B cell (primary cell): ENCODE results near the gene CENPP. TPM values are rescaled to one million over a fixed set of nuclear protein-coding genes. Genes with fewer than 3 reads are reported as not detected.

Experiments
- ATAC-seq: fragments of 200-7000 bp; cut with Tn5 transposase; one replicate; pipeline ENCODE4 v1.10.0; 2021; ENCODE audit warnings: low read depth, mild to moderate bottlenecking, moderate number of reproducible peaks, moderate library complexity
- CTCF ChIA-PET: fragments of 350-600 bp; sonication (Branson Sonifier 250); formaldehyde crosslinking; loops from one replicate; lab custom pipeline; 2021; ENCODE audit warnings: antibody characterized with exemption, inconsistent platforms; lab: Charles Lee
- POLR2A ChIA-PET: fragments of 350-600 bp; sonication (Branson Sonifier 250); formaldehyde crosslinking; loops from one replicate; lab custom pipeline; 2021; ENCODE audit warnings: antibody characterized with exemption; lab: Charles Lee
- DNase-seq: peaks from one replicate; pipeline ENCODE4 v3.0.0; 2013
- H2AFZ ChIP-seq: 2 replicates; pipeline ENCODE4 v1.6.1; 2012; ENCODE audit warnings: mild to moderate bottlenecking, low read depth, low read length; ENCODE audit not compliant: insufficient read depth, poor library complexity, severe bottlenecking
- H3K27ac ChIP-seq, 2 donors: 1 replicate in 1 of 2; 2 replicates in 1 of 2; pipeline ENCODE4 v1.5.1; 2012 to 2013; ENCODE audit warnings: low read length in 2 of 2, mild to moderate bottlenecking in 2 of 2, moderate library complexity in 1 of 2
- H3K27me3 ChIP-seq, 4 experiments: fragments of 200-600 bp in 1 of 4; sonication (generic) in 1 of 4; replicated peaks in 1 of 4; 1 replicate in 2 of 4; 2 replicates in 2 of 4; pipeline versions ENCODE4 v1.6.1 to v1.7.0; 2013 to 2016; ENCODE audit warnings: low read length in 3 of 4, mild to moderate bottlenecking in 2 of 4, mixed read lengths in 1 of 4, moderate library complexity in 1 of 4; ENCODE audit not compliant: insufficient read depth in 4 of 4, control insufficient read depth in 3 of 4; ENCODE audit errors: control extremely low read depth in 1 of 4
- H3K36me3 ChIP-seq, 2 experiments: replicated peaks in 1 of 2; 1 replicate in 1 of 2; 2 replicates in 1 of 2; pipeline versions ENCODE4 v1.6.1 to v1.7.1; 2013; ENCODE audit warnings: low read length in 1 of 2; ENCODE audit not compliant: insufficient read depth in 2 of 2, control insufficient read depth in 1 of 2; ENCODE audit errors: control extremely low read depth in 1 of 2, extremely low read depth in 1 of 2
- H3K4me1 ChIP-seq, 2 donors: fragments of 200-600 bp in 1 of 2; sonication (generic) in 1 of 2; 1 replicate in 1 of 2; 2 replicates in 1 of 2; pipeline versions ENCODE4 v1.5.1 to v1.6.1; 2013 to 2017; ENCODE audit warnings: low read length in 2 of 2; ENCODE audit not compliant: control insufficient read depth in 2 of 2, insufficient read depth in 2 of 2
- H3K4me2 ChIP-seq: replicated peaks from 2 replicates; pipeline ENCODE3; 2012; ENCODE audit warnings: mild to moderate bottlenecking, low read depth, low read length; ENCODE audit not compliant: poor library complexity, severe bottlenecking
- H3K4me3 ChIP-seq, 5 experiments: fragments of 200-600 bp in 1 of 5; sonication (generic) in 1 of 5; 1 replicate in 3 of 5; 2 replicates in 2 of 5; pipeline versions ENCODE4 v1.5.1 to v1.7.0; 2011 to 2016; ENCODE audit warnings: low read length in 4 of 5, mild to moderate bottlenecking in 4 of 5, low read depth in 2 of 5, control low read depth in 1 of 5, moderate library complexity in 1 of 5; ENCODE audit not compliant: insufficient read depth in 1 of 5; ENCODE audit errors: control extremely low read depth in 1 of 5, extremely low read depth in 1 of 5
- H3K79me2 ChIP-seq: fragments of 200-600 bp; sonication (generic); one replicate; pipeline ENCODE4 v1.6.0; 2016; ENCODE audit warnings: low read length; ENCODE audit not compliant: control insufficient read depth, insufficient read depth
- H3K9ac ChIP-seq: fragments of 200-600 bp; sonication (generic); 2 replicates; pipeline ENCODE4 v1.6.1; 2017; ENCODE audit warnings: mild to moderate bottlenecking, low read length, moderate library complexity
- H3K9me3 ChIP-seq, 3 donors: one replicate each; pipeline versions ENCODE4 v1.6.1 to v1.7.1; 2013; ENCODE audit warnings: low read length in 2 of 3; ENCODE audit not compliant: control insufficient read depth in 2 of 3, insufficient read depth in 1 of 3; ENCODE audit errors: control extremely low read depth in 1 of 3
- H4K20me1 ChIP-seq: 2 replicates; pipeline ENCODE4 v1.6.0; 2012; ENCODE audit warnings: mild to moderate bottlenecking, low read length; ENCODE audit not compliant: insufficient read depth, control insufficient read depth, poor library complexity, severe bottlenecking
- H3K27ac Mint-ChIP-seq: one replicate; pipeline ENCODE4 v1.8.0; 2021; ENCODE audit warnings: mixed read lengths
- H3K27me3 Mint-ChIP-seq: one replicate; pipeline ENCODE4 v1.8.0; 2021; ENCODE audit warnings: mixed read lengths
- H3K4me1 Mint-ChIP-seq: one replicate; pipeline ENCODE4 v1.8.0; 2021; ENCODE audit warnings: mixed read lengths
- H3K4me3 Mint-ChIP-seq: one replicate; pipeline ENCODE4 v1.8.0; 2021; ENCODE audit warnings: mixed read lengths
- H3K9me3 Mint-ChIP-seq: one replicate; pipeline ENCODE4 v1.8.0; 2022; ENCODE audit warnings: mixed read lengths; ENCODE audit not compliant: insufficient read depth
- EZH2 ChIP-seq: IDR thresholded peaks from 2 replicates; pipeline ENCODE4 v1.6.1; 2012; ENCODE audit warnings: borderline replicate concordance, low read depth, mild to moderate bottlenecking, moderate library complexity, low read length; ENCODE audit not compliant: insufficient read depth, poor library complexity, severe bottlenecking
- WGBS: methylation state at CpG from one replicate; pipeline ENCODE4 v1.1.5; 2013; ENCODE audit warnings: missing lambda C conversion rate; ENCODE audit not compliant: insufficient coverage; 5-methylcytosine and 5-hydroxymethylcytosine counted together
- intact Hi-C: fragments of 100-400 bp; cut with micrococcal nuclease; formaldehyde crosslinking; loops from one replicate; pipeline ENCODE4 v1.10.0; 2022
- polyA plus RNA-seq: library from polyadenylated mRNA; depleted of rRNA; stranded (reverse); fragments of >200 nt; gene quantifications from 2 replicates; pipeline ENCODE4 v1.2.3, GENCODE V29; 2012
- total RNA-seq, 2 donors: library from RNA; stranded (reverse); fragments of 120-200 nt in 1 of 2; gene quantifications; 1 replicate in 1 of 2; 2 replicates in 1 of 2; pipeline versions ENCODE4 v1.2.3 to v1.2.4, GENCODE V29; 2013 to 2022
- TF ChIP-seq, protein P1 (sequence below): fragments of 200-600 bp; IDR thresholded peaks from one replicate; pipeline ENCODE4 v1.8.0; 2022; ENCODE audit warnings: antibody characterized with exemption, mild to moderate bottlenecking

CENPP gene
- total and polyA plus RNA-seq, 2 donors (not counting 1 experiment from before 2014, with no cell fraction given) = 1.4 to 6.2 TPM

DNA sequence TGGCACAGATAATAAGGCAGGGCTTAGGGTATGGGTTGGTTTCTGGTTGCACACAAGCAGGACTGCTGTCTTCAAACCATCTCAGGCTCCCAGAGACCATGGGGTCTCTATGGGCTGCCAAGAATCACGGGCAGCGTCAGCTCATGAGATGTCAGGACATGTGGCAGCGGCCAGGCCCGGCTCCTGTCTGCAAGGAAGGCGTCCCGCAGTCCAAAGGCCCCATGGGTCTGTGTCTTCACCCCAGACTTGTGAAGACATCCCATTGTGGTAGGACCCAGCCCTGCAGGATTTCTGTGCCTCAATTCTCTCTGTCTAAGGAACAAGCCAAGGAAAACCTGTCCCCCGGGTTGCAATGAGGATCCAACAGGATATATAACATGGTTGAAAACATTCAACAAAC, 311.6 kb downstream of the CENPP start:
- TF ChIP-seq, protein P1, sequence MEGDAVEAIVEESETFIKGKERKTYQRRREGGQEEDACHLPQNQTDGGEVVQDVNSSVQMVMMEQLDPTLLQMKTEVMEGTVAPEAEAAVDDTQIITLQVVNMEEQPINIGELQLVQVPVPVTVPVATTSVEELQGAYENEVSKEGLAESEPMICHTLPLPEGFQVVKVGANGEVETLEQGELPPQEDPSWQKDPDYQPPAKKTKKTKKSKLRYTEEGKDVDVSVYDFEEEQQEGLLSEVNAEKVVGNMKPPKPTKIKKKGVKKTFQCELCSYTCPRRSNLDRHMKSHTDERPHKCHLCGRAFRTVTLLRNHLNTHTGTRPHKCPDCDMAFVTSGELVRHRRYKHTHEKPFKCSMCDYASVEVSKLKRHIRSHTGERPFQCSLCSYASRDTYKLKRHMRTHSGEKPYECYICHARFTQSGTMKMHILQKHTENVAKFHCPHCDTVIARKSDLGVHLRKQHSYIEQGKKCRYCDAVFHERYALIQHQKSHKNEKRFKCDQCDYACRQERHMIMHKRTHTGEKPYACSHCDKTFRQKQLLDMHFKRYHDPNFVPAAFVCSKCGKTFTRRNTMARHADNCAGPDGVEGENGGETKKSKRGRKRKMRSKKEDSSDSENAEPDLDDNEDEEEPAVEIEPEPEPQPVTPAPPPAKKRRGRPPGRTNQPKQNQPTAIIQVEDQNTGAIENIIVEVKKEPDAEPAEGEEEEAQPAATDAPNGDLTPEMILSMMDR = no peak
- no peak for TF ChIP-seq EZH2
- ChIA-PET CTCF (no interaction called here), POLR2A (no interaction called here)
- no peaks in the 10 kb centered on the region for H3K4me1 Mint-ChIP-seq
- no peaks in the 10 kb centered on the region for H3K4me1 ChIP-seq
- intact Hi-C loops = no loop called here
- 95% methylated on average over 6 of the region's 7 CpGs for WGBS
- H2AFZ ChIP-seq = no peak overlapping the region
- no peak overlapping the region for H3K4me3 Mint-ChIP-seq
- no peak overlapping the region for H3K27ac ChIP-seq
- H3K9me3 ChIP-seq = no peaks in the 10 kb centered on the region
- H3K27me3 Mint-ChIP-seq = no peaks in the 10 kb centered on the region
- no peak overlapping the region for H3K27ac Mint-ChIP-seq
- DNase-seq = no peak
- no peaks in the 10 kb centered on the region for H3K9me3 Mint-ChIP-seq
- no peaks in the 10 kb centered on the region for H3K27me3 ChIP-seq
- H3K36me3 ChIP-seq = peaks cover 0 to 81% of the 10 kb centered on the region in 2 experiments
- H3K9ac ChIP-seq = no peak overlapping the region
- no peak for ATAC-seq
- H3K79me2 ChIP-seq = no peaks in the 10 kb centered on the region
- H3K4me3 ChIP-seq = no peak overlapping the region
- H3K4me2 ChIP-seq = no peak overlapping the region
- no peaks in the 10 kb centered on the region for H4K20me1 ChIP-seq

DNA sequence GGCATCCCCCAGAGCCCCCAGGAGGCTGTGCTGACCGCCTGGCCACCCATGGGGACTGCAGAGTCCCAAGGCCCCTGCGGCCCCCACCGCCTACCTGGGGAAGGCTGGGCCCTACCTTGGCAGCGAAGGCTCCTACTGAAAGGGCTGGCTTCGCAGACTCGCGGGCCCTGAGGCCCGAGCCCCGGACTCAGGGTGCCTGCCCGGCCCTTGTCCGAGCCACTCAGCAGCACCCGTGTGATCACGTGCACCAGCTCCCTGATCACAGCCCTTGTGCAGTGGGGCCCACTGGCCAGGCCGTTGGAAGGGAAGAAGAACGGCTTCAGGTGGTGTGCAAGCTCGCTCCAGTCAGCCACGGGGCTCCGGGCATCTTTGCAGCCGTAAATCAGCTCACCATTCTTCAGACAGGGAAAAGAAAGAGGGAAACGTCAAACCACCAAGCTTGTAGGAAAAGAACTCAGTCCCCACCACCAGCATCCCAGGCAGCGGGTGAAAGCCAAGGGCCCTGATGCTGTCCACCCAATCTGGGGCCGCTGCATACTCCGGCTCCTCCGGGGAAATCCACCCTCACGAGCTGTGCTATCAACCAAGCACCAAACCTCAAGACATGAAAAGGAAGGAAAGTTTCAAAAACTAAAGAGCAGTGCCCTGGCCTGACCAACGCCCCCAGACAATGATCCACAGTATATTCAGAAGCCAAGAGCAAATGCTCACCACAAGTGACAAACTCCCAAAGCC, 312.3 kb downstream of the CENPP start:
- H3K4me3 ChIP-seq = no peak overlapping the region
- peaks cover 0 to 83% of the 10 kb centered on the region in 2 experiments for H3K36me3 ChIP-seq
- no peaks in the 10 kb centered on the region for H3K4me1 Mint-ChIP-seq
- H3K9ac ChIP-seq = no peak overlapping the region
- intact Hi-C loops = no loop called here
- TF ChIP-seq, protein P1 = no peak
- no peak for TF ChIP-seq EZH2
- H3K9me3 Mint-ChIP-seq = no peaks in the 10 kb centered on the region
- ChIA-PET POLR2A (no interaction called here), CTCF (interaction anchor here (1.5 to 1.9 kb wide), 2 partner anchors 497 to 499 kb away, joined by 5 read pairs; no protein-coding TSS in a partner anchor)
- DNase-seq (no peak), ATAC-seq (no peak)
- H3K27ac Mint-ChIP-seq = no peak overlapping the region
- no peaks in the 10 kb centered on the region for H3K79me2 ChIP-seq
- no peaks in the 10 kb centered on the region for H3K4me1 ChIP-seq
- H2AFZ ChIP-seq = no peak overlapping the region
- H3K4me2 ChIP-seq = no peak overlapping the region
- H3K27me3 ChIP-seq = no peaks in the 10 kb centered on the region
- H3K9me3 ChIP-seq = no peaks in the 10 kb centered on the region
- H4K20me1 ChIP-seq = no peaks in the 10 kb centered on the region
- 97% methylated on average over 21 of the region's 26 CpGs for WGBS
- no peak overlapping the region for H3K4me3 Mint-ChIP-seq
- no peaks in the 10 kb centered on the region for H3K27me3 Mint-ChIP-seq
- H3K27ac ChIP-seq = no peak overlapping the region
